Suprapubic skin (tissue), 3 donors: ENCODE measurements around the gene SH3BP1.

Source experiments
- EP300 ChIP-seq: sonication (generic); formaldehyde crosslinking; IDR thresholded peaks from one replicate; pipeline ENCODE4 v1.6.1; 2017; ENCODE audit warnings: antibody characterized with exemption
- POLR2A ChIP-seq, 2 donors: fragments of 450-650 bp; IDR thresholded peaks; one replicate each; pipeline ENCODE4 v1.6.1; 2017; ENCODE audit warnings: antibody characterized with exemption in 2 of 2, mild to moderate bottlenecking in 2 of 2, moderate library complexity in 2 of 2
- TF ChIP-seq, protein P1 (sequence below), 2 donors: fragments of 200-600 bp in 1 of 2; fragments of 450-650 bp in 1 of 2; sonication (generic) in 1 of 2; IDR thresholded peaks; one replicate each; pipeline ENCODE4 v1.5.1; 2016 to 2019; ENCODE audit warnings: antibody characterized with exemption in 2 of 2, mild to moderate bottlenecking in 1 of 2, moderate library complexity in 1 of 2

GRCh38 chr22:37701141-37701786 is 61.8 kb downstream of the SH3BP1 start:
- TF ChIP-seq, protein P1, sequence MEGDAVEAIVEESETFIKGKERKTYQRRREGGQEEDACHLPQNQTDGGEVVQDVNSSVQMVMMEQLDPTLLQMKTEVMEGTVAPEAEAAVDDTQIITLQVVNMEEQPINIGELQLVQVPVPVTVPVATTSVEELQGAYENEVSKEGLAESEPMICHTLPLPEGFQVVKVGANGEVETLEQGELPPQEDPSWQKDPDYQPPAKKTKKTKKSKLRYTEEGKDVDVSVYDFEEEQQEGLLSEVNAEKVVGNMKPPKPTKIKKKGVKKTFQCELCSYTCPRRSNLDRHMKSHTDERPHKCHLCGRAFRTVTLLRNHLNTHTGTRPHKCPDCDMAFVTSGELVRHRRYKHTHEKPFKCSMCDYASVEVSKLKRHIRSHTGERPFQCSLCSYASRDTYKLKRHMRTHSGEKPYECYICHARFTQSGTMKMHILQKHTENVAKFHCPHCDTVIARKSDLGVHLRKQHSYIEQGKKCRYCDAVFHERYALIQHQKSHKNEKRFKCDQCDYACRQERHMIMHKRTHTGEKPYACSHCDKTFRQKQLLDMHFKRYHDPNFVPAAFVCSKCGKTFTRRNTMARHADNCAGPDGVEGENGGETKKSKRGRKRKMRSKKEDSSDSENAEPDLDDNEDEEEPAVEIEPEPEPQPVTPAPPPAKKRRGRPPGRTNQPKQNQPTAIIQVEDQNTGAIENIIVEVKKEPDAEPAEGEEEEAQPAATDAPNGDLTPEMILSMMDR (IDR thresholded peaks at IDR 0.05) = no peak
- no peak for TF ChIP-seq POLR2A (IDR thresholded peaks at IDR 0.05)
- TF ChIP-seq EP300 = no peak
